Measurements from ENCODE around the gene TRIM65.
A peak's percentile ranks its signal among the peaks of the same experiment; 100 is the strongest.
"Not testable (repeated sequence)": the region's sequence is repeated elsewhere in the genome, so short reads cannot be mapped to it uniquely, and the experiment has no call there.

The TRIM65 gene

GRCh38 chr17:75895370-75896155 lies 1.2 kb downstream of the TRIM65 start:
- peak in 1 of 2 experiments; percentile 55 for DNase-seq

DNA sequence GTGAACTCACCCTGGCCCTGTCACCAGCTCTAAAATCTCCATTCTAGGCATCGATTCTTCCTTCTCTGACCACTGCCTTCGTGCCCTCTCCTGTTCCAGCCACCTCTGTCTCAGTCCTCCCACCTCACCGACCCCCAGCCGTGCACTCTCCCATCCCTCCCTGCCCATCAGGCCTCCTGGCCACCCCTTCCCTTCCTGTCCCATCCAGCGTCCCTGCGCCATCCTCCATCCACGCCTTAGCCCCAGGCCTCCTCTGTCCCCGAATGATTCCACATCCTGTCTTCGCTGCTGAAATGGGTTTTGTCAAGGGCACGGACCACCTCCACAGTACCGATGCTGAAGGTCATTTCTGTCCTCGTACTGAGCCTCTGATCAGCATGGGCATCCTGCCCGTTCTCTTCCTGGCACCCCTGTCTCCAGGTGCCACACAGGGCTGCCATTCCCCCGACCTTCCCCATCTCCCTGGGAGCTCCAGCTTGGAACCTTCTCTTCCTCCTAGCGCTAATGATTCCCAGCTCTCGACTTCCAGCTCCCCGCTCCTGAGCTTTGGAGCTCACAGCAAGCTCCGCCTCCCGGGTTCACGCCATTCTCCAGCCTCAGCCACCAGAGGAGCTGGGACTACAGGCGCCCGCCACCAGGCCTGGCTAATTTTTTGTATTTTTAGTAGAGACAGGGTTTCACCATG lies 2.6 kb downstream of the TRIM65 start:
- no peak for DNase-seq

DNA sequence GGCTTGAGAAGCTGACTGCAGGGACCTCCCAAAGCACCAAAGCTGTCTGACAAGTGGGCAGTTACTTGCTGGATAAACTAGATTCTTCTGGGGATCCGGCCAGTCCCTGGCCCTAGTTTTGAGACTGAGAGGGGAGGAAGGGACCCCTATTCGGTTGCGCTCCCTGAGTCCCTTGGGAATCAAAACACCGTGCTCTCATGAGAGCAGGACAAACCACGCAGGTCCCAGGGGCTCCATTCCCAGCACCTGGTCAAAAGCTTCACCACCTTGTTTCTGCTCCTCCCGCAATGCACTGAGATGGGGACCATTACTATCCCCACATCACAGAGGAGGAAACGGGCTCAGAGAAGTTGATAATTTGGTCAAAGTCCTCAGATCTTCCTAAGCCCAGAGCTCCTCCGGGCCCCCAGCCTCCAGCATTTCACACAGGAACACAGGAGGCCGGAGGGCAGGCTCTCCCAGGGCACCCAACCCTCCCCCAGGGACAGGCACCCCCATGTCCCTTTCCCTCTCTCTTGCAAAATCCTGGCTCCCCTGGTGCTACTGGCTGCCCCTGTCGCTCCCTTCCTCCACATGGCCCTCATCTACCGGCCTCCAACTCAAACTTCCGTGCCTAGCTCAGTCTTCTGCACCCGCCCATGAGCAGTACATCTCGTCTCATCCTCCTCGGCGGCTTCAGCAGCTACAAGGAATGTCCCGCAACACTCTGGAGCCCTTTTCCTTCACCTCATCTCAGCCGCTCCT lies 3.3 kb downstream of the TRIM65 start:
- no peak for DNase-seq

DNA sequence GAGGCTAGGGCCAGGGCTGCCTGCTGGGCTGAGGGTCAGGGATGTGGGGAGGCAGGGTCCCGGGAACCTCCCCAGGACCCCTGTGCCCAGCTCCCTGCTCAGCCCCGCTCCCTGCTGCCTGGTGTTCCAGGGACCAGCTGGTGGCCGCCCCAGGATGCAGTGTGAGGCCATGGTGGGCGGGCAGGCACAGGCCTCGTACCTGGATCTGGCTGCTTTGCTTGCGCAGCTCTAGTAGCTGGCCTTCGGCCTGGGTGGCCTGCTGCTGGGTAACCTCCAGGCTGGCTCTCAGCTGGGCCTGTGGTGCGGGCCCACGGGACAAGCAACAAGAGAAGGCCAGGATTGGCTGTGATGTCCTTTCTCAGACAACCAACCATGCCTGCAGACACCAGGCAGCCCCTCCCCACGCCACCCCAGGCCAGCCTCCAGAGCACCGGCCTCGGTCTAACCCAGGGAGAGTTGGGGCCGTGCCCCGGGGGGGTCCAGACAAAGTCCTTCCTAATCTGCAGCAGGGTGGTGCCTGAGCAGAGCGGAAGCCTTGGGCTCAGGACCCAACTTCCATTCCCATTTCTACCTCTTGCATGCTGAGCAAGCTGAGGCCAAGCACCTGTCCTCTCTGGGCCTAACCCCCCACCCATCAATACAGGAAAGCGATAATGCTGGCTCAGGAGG lies 4.1 kb downstream of the TRIM65 start:
- no peak for DNase-seq

DNA sequence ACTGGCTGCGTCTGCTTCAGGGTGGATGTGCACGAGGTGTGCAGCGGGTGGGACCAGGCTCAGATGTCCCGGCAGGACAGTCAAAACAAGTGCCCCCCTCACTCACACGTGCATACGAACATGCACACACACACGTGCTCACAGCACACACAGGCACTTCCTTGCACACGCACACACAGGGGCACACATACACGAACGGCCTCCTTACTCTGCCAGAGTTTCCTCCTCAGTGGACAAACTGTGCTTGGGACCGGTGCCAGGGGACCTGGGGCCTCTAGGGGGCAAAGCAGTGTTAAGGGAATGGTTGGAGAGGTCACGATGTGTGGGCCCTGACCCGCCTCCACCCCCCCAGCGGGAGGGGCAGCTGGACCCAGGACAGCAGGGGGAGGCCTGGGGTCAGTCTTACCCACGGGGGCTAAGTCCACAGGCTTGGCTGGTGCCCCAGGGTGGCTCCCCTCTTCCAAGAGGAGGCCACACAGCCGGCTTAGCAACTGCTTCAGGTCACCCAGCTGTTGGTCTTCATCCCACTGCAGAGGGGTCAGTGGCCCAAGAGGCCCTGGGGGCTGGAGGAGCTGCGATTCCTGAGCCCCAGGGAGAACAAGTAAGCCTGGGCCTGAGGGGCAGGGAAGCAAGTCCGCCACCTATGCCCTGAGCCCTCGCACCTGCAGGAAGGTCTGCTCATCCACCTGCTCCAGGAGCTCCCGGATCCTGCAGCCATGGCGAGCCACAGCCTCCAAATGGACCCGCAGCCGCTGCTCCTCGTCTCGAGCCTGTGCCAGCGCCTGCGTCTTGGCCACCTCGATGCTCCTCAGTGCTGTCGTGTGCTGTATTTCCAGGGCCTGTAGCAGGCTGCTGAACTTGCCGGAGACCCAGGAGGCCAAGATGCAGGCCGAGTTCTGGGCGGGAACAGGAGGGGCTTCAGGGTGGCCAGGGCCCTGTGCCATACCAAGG lies 4.9 kb downstream of the TRIM65 start:
- no peak for DNase-seq

GRCh38 chr17:75891022-75891604 lies 5.6 kb downstream of the TRIM65 start:
- no peak for DNase-seq

DNA sequence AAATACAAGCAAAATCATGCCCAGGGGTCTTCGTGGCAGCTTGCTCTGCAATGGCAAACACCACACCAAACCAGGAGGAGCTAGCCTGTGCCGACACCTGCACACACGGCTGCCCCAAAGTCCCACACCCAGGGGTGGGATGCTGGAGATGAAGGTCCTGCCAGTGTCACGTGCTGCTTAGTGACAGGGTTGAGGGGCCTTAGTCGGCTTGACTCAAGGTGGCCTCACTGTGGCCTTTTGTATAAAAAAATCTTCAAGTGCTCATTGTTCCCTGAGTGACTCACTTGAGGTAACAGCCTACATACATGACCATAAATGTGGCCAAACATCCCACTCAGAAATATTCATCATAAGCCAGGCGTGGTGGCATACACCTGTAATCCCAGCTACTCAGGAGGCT lies 7.3 kb downstream of the TRIM65 start:
- no peak for DNase-seq

GRCh38 chr17:75888484-75888883 lies 8.3 kb downstream of the TRIM65 start:
- no peak for DNase-seq

DNA sequence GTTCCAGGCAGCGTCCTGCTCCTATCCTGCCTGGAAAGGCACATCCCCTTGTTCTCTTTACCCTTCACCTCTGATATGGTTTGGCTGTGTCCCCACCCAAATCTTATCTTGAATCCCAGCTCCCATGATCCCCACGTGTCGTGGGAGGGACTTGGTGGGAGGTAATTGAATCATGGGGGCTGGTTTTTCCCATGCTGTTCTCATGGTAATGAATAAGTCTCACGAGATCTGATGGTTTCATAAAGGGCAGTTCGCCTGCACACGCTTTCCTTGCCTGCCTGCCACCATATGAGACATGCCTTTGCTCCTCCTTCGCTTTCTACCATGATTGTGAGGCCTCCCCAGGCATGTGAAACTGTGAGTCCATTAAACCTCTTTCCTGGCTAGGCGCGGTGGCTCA lies 10.9 kb downstream of the TRIM65 start:
- not testable (repeated sequence) for DNase-seq

- DNase-seq = no peak
These were observed 11.3 kb downstream of the TRIM65 start for GRCh38 chr17:75885431-75885830.

DNA sequence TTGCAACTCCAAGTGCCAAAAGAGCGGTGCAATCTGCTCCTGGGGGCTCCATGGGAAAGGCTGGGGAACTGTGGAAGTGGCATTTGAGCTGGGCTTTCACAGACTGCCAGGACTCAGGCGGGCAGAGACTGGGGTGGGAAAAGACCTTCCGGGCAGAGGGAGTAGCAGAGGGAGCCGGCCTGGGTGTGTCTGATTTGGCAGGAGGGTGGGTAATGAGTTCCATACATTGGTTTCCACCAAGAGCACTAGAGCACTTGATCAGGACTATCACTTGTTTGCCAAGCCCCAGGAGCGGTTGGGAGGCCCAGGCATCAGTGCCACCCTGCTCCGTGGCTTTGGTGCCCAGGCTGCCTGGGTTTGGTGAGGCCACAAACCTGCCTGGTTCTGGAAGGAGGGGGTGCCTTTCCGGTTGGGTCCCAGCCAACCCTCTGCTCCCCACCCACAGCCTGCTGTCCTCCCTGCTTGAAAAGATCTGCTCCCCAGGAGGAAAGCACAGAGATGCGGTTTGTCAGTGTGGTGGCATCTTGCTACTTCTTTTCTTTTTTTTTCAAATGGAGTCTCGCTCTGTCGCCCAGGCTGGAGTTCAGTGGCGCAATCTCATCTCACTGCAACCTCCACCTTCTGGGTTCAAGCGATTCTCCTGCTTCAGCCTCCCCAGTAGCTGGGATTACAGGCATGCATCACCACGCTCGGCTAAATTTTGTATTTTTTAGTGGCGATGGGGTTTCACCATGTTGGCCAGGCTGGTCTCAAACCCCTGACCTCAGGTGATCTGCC lies 14.9 kb downstream of the TRIM65 start:
- no peak for DNase-seq

DNA sequence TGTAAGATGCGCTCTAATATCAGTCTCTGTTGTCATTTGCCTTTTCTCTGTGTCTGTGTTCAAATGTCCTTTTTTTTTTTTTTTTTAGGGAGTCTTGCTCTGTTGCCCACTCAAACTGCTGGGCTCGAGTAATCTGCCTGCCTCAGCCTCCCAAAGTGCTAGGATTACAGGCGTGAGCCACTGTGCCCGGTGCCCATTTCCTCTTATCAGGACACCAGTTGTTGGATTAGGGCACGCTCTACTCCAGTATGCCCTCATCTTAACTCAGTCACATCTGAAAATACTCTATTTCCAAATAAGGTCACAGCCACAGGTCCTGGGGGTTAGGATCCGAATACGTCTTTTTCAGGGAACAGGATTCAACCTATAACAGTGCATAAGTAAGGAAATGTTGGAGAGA lies 16.5 kb downstream of the TRIM65 start:
- DNase-seq = no peak

DNA sequence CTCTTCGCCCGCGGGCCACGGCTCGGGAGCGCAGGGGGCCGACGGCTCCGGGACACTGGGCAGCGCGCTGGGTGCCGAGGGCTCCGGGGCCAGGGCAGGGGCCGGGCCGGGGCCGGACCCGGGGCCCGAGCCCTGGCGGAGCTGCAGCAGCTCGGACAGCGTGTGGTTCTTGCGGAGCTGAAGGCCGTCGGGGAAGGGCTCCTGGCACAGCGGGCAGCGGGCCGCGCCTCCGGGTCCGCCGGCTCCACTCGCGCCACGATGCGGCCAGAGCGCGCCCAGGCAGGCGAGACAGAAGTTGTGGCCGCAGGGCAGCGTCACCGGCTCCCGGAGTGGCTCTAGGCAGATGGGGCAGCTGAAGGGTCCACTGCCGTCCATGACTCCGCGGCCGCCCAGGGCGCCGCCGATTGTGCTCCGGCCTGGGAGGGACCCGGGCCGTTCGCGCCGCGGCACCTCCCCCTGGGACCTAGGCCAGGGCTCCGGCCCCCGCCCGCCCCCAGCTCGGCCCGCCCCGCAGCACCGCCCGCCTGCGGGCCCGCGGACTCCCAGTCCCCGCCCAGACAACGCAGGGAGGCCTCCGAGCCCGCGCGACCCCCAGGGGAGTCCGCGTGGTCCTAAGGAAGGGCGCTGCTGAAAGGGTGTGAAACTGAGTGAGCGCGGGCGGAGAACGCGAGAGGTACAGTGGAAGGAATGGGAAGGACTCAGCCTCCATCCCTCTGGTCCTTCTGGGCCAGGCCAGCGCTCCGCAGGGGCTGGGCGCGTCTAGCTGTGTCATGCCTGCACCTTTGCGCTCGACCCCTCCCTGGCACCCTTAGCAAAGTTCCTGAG lies 18.4 kb downstream of the TRIM65 start, which contains the start of gene TRIM47:
TSS of gene TRIM47 (minus strand) at position 408 of the 825 bp plus-strand sequence. CDS start at position 375, 33 bp downstream.
- peak in 1 of 2 experiments; percentile 54 for DNase-seq

DNA sequence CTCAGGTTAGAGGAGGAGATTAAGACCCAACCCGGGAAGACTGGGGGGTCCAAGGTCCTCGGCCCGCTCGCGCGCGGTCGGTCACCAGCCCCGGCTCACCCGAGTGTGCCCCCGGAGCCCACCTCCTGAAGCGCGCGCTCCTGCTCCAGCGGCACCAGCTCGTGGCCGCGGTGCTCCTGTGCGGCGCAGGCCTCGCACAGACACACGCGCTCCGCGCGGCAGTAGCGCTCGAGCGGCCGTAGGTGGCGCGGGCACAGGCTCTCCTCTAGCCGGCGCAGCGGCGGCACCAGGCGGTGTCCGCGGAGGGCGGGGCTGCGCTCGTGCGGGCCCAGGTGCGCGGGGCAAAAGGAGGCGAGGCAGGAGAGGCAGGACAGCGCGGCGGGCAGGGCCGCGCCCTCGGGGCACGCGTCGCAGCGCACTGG lies 19.0 kb downstream of the TRIM65 start:
- DNase-seq = peak; percentile 68 to 84

GRCh38 chr17:75876938-75877751 lies 19.6 kb downstream of the TRIM65 start:
- peak in 1 of 2 experiments; percentile 39 for DNase-seq

DNA sequence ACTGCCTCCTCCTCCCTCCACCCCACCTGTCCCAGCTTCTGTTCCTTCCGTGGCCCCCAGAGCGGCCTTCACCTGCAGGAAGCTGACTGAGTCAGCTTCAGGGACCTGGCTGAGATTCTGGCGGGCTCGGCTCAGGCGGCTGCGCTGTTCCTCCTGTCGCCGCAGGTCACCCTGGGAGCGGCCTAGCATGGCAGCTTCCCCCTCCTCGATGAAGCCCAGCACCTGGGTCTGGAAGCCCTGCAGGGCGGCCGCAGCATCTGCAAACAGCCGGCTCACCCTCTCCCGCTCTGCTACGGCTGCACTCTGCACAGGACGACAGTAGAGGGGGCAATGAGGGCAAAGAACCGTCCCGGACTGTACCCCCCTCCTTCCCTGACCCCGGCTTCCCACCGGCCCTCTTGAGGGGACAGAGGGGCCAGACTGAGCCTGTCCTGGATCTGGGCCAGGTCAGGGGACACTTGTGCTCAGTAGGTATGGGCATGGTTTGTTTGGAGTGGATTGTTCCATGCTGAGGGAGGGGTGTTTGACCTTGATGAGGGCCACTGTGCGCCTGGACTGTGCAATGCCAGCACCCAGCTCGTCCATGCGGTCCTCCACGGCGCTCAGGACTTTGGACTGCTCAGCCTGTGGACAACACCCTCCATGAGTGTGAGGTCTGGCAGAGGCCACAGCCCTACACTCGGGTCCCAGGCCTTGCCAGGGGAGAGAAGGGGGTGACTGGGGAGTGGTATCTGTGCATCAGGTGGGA lies 20.4 kb downstream of the TRIM65 start:
- DNase-seq = peak in 1 of 2 experiments; percentile 58

- DNase-seq = no peak
These were observed 20.9 kb downstream of the TRIM65 start for GRCh38 chr17:75875940-75876189.

Measured in NCI-H524 (cell line).